OCI-LY1 (cell line): ENCODE measurements around the gene PLPP4.

Experiments
- EZH2 ChIP-seq: fragments of 200-600 bp; sonication (generic), shearing (Covaris generic); IDR thresholded peaks from 2 replicates; pipeline ENCODE4 v1.8.0; 2017; ENCODE audit warnings: borderline replicate concordance, mixed run types, mild to moderate bottlenecking, antibody characterized with exemption, low read length, moderate library complexity, mixed read lengths
- TF ChIP-seq, protein P1 (sequence below): fragments of 200-600 bp; sonication (generic), shearing (Covaris generic); IDR thresholded peaks from 2 replicates; pipeline ENCODE4 v1.5.1; 2017; ENCODE audit warnings: mild to moderate bottlenecking, antibody characterized with exemption, low read length, moderate library complexity, mixed read lengths

DNA sequence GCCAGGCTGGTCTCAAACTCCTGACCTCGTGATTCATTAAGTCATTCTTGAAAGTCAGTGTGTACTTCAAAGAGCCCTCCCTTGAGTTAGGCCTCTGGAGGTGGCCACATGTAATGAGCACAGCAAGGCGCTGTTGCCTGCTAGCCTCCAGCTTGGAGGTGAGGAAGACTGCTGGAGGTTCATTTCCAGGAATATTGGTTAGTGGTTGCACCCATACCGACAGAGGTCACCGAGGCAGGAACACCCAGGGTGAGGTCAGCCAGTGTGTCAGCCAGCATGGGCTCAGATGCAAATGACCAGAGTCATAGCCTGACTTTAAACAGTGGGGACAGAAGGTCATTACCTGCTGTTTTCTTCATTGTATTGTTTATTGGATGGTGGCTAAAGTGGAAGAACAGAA is 85.0 kb downstream of the PLPP4 start:
- TF ChIP-seq EZH2, result no peak
- TF ChIP-seq, protein P1, sequence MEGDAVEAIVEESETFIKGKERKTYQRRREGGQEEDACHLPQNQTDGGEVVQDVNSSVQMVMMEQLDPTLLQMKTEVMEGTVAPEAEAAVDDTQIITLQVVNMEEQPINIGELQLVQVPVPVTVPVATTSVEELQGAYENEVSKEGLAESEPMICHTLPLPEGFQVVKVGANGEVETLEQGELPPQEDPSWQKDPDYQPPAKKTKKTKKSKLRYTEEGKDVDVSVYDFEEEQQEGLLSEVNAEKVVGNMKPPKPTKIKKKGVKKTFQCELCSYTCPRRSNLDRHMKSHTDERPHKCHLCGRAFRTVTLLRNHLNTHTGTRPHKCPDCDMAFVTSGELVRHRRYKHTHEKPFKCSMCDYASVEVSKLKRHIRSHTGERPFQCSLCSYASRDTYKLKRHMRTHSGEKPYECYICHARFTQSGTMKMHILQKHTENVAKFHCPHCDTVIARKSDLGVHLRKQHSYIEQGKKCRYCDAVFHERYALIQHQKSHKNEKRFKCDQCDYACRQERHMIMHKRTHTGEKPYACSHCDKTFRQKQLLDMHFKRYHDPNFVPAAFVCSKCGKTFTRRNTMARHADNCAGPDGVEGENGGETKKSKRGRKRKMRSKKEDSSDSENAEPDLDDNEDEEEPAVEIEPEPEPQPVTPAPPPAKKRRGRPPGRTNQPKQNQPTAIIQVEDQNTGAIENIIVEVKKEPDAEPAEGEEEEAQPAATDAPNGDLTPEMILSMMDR, result no peak
